Glutamatergic neuron (in vitro differentiated cells): ENCODE results near the gene NRARP. TPM values are rescaled to one million over a fixed set of nuclear protein-coding genes. Genes with fewer than 3 reads are reported as not detected.
A peak's percentile ranks its signal among the peaks of the same experiment; 100 is the strongest.

ENCODE experiments used
- DNase-seq: peaks from one replicate; pipeline ENCODE4 v3.0.0; 2022
- H3K27ac Mint-ChIP-seq: one replicate; pipeline ENCODE4 v1.8.0; 2020; ENCODE audit warnings: mild to moderate bottlenecking, mixed read lengths, inconsistent platforms; ENCODE audit not compliant: unreplicated experiment
- H3K27me3 Mint-ChIP-seq: one replicate; pipeline ENCODE4 v1.8.0; 2020; ENCODE audit warnings: mild to moderate bottlenecking, moderate library complexity, mixed read lengths, inconsistent platforms; ENCODE audit not compliant: unreplicated experiment
- H3K36me3 Mint-ChIP-seq: one replicate; pipeline ENCODE4 v1.8.0; 2020; ENCODE audit warnings: mild to moderate bottlenecking, mixed read lengths, inconsistent platforms; ENCODE audit not compliant: unreplicated experiment
- H3K4me1 Mint-ChIP-seq: one replicate; pipeline ENCODE4 v1.8.0; 2020; ENCODE audit warnings: mild to moderate bottlenecking, low read depth, mixed read lengths, inconsistent platforms; ENCODE audit not compliant: unreplicated experiment
- H3K4me3 Mint-ChIP-seq: one replicate; pipeline ENCODE4 v1.8.0; 2020; ENCODE audit warnings: mild to moderate bottlenecking, mixed read lengths, inconsistent platforms; ENCODE audit not compliant: unreplicated experiment
- H3K9me3 Mint-ChIP-seq: one replicate; pipeline ENCODE4 v1.8.0; 2020; ENCODE audit warnings: mild to moderate bottlenecking, moderate library complexity, mixed read lengths, inconsistent platforms; ENCODE audit not compliant: unreplicated experiment
- total RNA-seq: library from RNA; stranded (reverse); fragmentation: NEBNext Ultra II Directional; extraction: Animal tissue kit (Norgen Biotek cat#: 25700); gene quantifications from one replicate; pipeline ENCODE4 v1.2.1, GENCODE V29; 2021; ENCODE audit not compliant: unreplicated experiment
- TF ChIP-seq, protein P1 (sequence below): fragments of 200-600 bp; sonication (generic); IDR thresholded peaks from one replicate; pipeline ENCODE4 v1.5.0; 2021; ENCODE audit not compliant: partially characterized antibody, unreplicated experiment

The NRARP gene
- total RNA-seq, 1 donor from 2014 or later, result 15.2 TPM

DNA sequence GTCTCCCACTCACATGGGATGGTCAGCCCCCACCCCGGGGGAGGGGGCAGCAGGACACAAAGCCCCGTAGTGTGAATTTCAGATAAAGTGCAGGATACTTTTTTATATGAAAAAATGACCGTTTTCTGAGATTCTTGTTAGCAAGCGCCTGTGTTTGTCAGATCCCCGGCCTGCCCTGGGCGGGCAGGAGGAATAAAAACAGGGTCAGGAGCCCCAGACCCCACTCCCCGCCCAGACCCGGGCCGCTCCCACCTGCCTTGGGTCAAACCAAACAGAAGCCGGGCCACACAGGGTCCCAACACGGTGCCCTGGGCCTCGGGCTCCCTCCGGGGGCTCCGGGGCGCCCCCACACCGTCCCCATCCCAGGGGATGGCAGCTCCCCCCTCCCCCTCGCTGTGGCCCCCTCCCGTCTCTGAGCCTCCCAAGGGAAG is 13.5 kb upstream of the NRARP start:
- DNase-seq, result peak; percentile 19
- H3K9me3 Mint-ChIP-seq, result no peaks in the 10 kb centered on the region
- H3K36me3 Mint-ChIP-seq, result no peaks in the 10 kb centered on the region
- TF ChIP-seq, protein P1, sequence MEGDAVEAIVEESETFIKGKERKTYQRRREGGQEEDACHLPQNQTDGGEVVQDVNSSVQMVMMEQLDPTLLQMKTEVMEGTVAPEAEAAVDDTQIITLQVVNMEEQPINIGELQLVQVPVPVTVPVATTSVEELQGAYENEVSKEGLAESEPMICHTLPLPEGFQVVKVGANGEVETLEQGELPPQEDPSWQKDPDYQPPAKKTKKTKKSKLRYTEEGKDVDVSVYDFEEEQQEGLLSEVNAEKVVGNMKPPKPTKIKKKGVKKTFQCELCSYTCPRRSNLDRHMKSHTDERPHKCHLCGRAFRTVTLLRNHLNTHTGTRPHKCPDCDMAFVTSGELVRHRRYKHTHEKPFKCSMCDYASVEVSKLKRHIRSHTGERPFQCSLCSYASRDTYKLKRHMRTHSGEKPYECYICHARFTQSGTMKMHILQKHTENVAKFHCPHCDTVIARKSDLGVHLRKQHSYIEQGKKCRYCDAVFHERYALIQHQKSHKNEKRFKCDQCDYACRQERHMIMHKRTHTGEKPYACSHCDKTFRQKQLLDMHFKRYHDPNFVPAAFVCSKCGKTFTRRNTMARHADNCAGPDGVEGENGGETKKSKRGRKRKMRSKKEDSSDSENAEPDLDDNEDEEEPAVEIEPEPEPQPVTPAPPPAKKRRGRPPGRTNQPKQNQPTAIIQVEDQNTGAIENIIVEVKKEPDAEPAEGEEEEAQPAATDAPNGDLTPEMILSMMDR, result no peak
- no peak overlapping the region for H3K27ac Mint-ChIP-seq
- peaks cover 5% of the 10 kb centered on the region for H3K4me1 Mint-ChIP-seq
- no peaks in the 10 kb centered on the region for H3K27me3 Mint-ChIP-seq
- H3K4me3 Mint-ChIP-seq, result no peak overlapping the region

DNA sequence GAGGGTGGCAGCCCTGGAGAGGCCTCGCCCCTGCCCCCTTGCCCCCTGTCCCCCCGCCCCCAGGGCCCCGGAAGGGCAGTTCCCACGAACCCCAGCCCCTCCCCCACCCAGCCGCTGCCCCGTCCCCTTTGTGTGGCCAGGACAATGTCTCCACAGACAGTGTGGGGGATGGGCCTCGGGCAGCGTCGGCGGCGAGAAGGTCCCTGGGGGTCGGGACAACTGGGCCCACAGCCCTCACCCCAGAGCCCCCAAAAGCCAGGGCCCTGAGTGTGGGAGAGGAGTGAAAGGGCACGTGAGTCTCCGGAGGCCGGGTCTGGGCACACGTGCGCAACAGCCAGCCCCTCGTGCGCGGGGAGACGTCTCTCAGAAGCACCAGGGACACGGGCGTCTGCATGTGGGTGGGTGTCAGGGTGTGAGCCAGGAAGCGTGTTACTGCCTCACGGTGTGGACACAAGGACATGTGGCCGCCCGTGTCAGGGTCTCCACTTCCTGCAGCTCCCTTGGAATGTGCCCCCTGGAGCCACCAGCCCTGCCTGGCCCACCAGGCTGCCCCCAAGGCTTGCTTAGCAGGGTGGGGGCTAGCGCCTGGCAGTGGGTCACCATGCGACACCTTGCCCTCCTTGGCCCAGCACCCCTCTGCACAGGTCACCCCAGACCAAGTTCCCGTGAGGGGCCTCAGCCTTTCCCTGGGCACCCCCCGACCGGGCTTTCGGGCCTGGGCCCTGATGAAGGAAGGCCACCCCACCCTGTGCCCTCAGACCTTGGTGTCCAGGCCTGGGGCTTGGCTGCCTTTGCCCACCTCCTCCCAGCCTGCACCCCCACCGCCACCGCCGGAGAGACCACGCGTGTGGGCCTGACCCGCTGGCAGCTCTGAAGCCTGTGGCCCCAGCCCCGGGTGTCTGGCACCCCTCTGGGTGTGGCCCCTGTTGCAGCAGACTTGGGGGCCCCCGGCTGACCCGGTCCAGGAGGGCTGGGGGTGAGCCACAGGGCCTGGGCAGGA is 12.8 kb upstream of the NRARP start:
- Mint-ChIP-seq H3K4me1 (peaks cover 7% of the 10 kb centered on the region), H3K4me3 (no peak overlapping the region), H3K27ac (no peak overlapping the region), H3K9me3 (no peaks in the 10 kb centered on the region), H3K27me3 (no peaks in the 10 kb centered on the region), H3K36me3 (no peaks in the 10 kb centered on the region)
- TF ChIP-seq, protein P1, result no peak
- peak; percentile 36 for DNase-seq

DNA sequence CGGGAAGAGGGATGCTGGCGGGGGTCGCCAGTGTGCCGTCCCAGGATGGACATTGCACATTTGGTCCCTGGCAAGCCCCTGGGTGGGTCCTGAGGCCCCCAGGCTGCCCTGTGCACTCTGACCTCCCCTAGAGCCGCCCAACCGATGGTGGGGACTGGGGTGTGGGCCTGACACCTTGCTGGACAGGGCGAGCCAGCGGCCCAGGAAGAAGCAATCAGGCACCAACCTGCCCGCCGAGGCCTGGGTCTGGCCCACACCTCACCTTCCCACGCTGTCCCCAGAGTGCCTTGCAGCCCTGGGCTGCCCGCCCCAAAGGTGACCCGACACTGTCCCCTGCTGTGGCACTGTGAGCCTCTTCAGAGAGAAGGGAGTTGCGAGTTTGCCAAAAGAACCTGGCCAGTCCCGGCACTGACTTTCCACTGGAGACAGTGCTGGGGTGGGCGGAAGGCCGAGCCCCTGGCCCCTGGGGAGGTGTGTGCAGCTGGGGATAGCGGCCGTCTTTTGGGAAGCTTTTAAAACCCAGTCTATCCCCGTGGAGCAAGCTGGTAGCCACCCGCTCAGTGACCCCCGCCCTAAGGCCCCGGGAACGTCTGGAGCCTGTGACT is 12.0 kb upstream of the NRARP start:
- no peak overlapping the region for H3K4me3 Mint-ChIP-seq
- TF ChIP-seq, protein P1, result no peak
- H3K9me3 Mint-ChIP-seq, result no peaks in the 10 kb centered on the region
- no peak overlapping the region for H3K27ac Mint-ChIP-seq
- peak; percentile 24 for DNase-seq
- H3K4me1 Mint-ChIP-seq, result peaks cover 5% of the 10 kb centered on the region
- H3K36me3 Mint-ChIP-seq, result no peaks in the 10 kb centered on the region
- no peaks in the 10 kb centered on the region for H3K27me3 Mint-ChIP-seq

DNA sequence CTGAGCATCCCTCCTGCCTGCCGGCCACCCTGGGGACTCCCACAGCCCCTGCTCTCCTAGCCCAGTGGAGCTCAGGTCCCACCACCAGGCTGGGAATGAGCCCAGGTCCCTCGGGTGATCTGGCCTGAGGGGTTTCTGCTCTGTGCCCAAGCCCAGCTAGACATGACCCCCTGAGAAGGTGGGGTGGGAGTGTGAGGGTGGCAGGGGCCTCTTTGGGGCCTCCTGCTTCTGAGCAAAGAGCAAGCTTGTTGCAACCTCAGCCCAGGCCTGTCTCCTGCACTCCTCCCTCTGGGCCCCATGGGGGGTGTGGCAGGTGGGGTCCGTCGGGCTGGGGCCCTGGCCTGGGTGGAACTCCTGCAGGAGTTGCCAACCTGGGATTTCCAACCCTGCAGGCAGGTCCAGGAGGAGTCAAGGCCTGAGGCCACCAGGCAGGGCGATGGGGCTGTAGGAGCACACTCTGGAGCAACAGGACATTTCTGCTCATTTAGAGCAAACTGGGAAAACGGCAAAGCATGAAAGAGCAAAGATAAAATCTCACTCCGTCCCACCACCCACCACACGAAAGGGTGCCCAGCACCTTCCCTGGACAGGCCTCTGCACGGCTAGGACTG is 11.4 kb upstream of the NRARP start:
- Mint-ChIP-seq H3K27ac (no peak overlapping the region), H3K27me3 (no peaks in the 10 kb centered on the region), H3K36me3 (no peaks in the 10 kb centered on the region), H3K9me3 (peaks cover 4% of the 10 kb centered on the region), H3K4me1 (peaks cover 3% of the 10 kb centered on the region), H3K4me3 (peak overlapping the region; percentile 8)
- TF ChIP-seq, protein P1, result no peak
- DNase-seq, result peak; percentile 24
